ENCODE results near the gene ZNF324. TPM values are rescaled to one million over a fixed set of nuclear protein-coding genes. Genes with fewer than 3 reads are reported as not detected.
A peak's percentile ranks its signal among the peaks of the same experiment; 100 is the strongest.

Gene ZNF324
- total and polyA plus RNA-seq, 9 of the 15 experiments (the other 6 are each of a cell fraction or from before 2014, with no cell fraction given), result 0.92 to 16.4 (median 5.3) TPM

DNA sequence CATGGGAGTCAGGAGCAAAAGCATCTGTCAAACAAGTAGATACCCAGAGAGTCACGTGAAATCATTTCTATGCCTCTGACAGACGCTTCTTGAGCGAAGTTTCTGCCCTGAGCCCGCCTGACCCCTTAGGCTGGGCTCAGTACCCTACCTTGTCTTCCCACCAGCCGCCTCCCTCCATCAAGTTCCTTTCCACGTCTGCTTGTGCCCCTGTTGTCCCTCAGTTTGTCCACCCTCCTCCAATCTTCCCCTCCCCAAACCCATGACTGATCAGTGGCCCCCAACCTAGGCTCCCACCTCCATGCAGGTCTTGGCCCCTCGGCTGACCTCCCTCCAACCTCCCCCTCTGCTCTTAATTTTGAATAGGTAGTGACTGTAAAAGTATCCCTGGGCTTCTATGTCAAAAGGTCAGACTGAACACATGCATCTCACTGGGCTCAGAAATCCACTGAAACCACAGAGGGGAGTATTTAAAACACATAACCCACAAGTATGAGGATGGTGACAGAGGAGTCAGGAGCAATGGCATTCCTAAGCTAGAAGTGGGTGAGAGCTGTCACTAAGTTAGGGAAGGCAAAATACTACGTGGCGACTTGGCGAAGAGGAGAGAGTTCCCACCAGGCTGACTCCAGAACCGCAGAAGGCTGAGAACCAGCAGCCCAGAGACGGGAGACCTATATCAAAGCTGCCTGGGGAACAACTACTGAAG, 7.6 kb downstream of the ZNF324 start:
- Histone ChIP-seq H3K36me3 (ENCODE audit: control insufficient read depth, insufficient read depth, low read length) (peaks cover 40% of the 10 kb centered on the region; the same call in 2 of the 3 replicates), H3K4me3 (0 out of 2 replicates have a peak overlapping the region, but pooled peaks have one; percentile 59), H4K20me1 (replicated peaks; ENCODE audit: control insufficient read depth, insufficient read depth, low read length) (0 out of 2 replicates have a peak, but pooled peaks cover 9% of the 10 kb centered on the region), H3K9me3 (replicated peaks; ENCODE audit: control insufficient read depth, insufficient read depth, low read depth, low read length) (no peaks in the 10 kb centered on the region), H3K9ac (ENCODE audit: insufficient read depth in 1 of 2, low read depth in 2 of 2, low read length in 2 of 2) (peak overlapping the region; percentile 23 to 75; a peak in 3 of 4 replicates), H3K27ac (ENCODE audit: extremely low read depth, low read depth, low read length) (peak overlapping the region; percentile 92; the same call in 2 of the 3 replicates), H3K9me1 (ENCODE audit: control insufficient read depth, insufficient read depth, low read length) (peaks cover 2% of the 10 kb centered on the region), H3K4me1 (replicated peaks in 1 of 2; ENCODE audit: control insufficient read depth in 2 of 2, insufficient read depth in 2 of 2, low read length in 2 of 2) (peaks cover 26 to 40% of the 10 kb centered on the region in 2 experiments), H3K4me2 (ENCODE audit: insufficient read depth, low read length) (peak overlapping the region; percentile 90), H2AFZ (ENCODE audit: low read depth, low read length) (no peak overlapping the region), H3K27me3 (ENCODE audit: control insufficient read depth in 2 of 2, insufficient read depth in 2 of 2, low read length in 2 of 2) (no peaks in the 10 kb centered on the region), H3K79me2 (ENCODE audit: control insufficient read depth, insufficient read depth, low read length) (peaks cover 2% of the 10 kb centered on the region; the same call in 1 of the 3 replicates)
- DNase-seq (ENCODE audit: extremely low read depth in 1 of 4, low spot score in 3 of 4), result peak in 1 of 4 experiments; percentile 34
- 69% methylated on average over 12 of the region's 12 CpGs for WGBS (ENCODE audit: insufficient coverage, low coverage, missing lambda C conversion rate)
- in situ Hi-C loops (cut with MboI), result no loop called here
- ChIA-PET CTCF (ENCODE audit: low intra/inter-chr PET ratio) (no interaction called here), POLR2A (interaction anchor here (0.8 to 2.1 kb wide), 4 partner anchors 8 to 45 kb away, joined by 3 to 7 read pairs (median 4); partner anchors contain the start of gene ZBTB45)
- TF ChIP-seq POLR2A (conservative IDR thresholded peaks at IDR 0.05) (peak; percentile 55), OTX1 (CRISPR knock-in tag; IDR thresholded peaks at IDR 0.05) (no peak), SUPT5H (IDR thresholded peaks at IDR 0.05) (peak; percentile 58), TBL1XR1 (IDR thresholded peaks at IDR 0.05; ENCODE audit: low read length in 2 of 2) (peak in 1 of 2 experiments; percentile 46; a peak in 1 of 4 replicates), FOS (IDR thresholded peaks at IDR 0.05; ENCODE audit: extremely low read depth, insufficient read length) (no peak), TFAM (CRISPR knock-in tag; conservative IDR thresholded peaks at IDR 0.05) (no peak)
- TF ChIP-seq, protein P1, sequence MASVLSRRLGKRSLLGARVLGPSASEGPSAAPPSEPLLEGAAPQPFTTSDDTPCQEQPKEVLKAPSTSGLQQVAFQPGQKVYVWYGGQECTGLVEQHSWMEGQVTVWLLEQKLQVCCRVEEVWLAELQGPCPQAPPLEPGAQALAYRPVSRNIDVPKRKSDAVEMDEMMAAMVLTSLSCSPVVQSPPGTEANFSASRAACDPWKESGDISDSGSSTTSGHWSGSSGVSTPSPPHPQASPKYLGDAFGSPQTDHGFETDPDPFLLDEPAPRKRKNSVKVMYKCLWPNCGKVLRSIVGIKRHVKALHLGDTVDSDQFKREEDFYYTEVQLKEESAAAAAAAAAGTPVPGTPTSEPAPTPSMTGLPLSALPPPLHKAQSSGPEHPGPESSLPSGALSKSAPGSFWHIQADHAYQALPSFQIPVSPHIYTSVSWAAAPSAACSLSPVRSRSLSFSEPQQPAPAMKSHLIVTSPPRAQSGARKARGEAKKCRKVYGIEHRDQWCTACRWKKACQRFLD (CRISPR knock-in tag; IDR thresholded peaks at IDR 0.05), result no peak
- intact Hi-C loops (cut with micrococcal nuclease), result no loop called here
- no peak for ATAC-seq
- BruUV-seq (replicated peaks), result TSS peak; percentile 36
- no peak for FAIRE-seq

Data from K562 (cell line).